ENCODE measurements around the gene HHAT.

GRCh38 chr1:210724768-210725167, 396.1 kb downstream of the HHAT start:
- no peak for TF ChIP-seq FOS (IDR thresholded peaks at IDR 0.05; ENCODE audit: borderline replicate concordance, insufficient read depth, low read length)
- TF ChIP-seq POLR2A (IDR thresholded peaks at IDR 0.05; ENCODE audit: low read depth, low read length): no peak
